WERI-Rb-1 (cell line): ENCODE data around the gene HUWE1.

ENCODE experiments used
- DNase-seq: peaks from one replicate; pipeline ENCODE4 v3.0.0-alpha.2; 2020
- H3K27ac ChIP-seq: fragments of 250-450 bp; sonication (Bioruptor Pico); 2 replicates; pipeline ENCODE4 v1.5.1; 2020; ENCODE audit warnings: mild to moderate bottlenecking, moderate library complexity
- H3K27me3 ChIP-seq: fragments of 250-450 bp; sonication (Bioruptor Pico); 2 replicates; pipeline ENCODE4 v1.5.1; 2021; ENCODE audit warnings: mild to moderate bottlenecking, low read depth, moderate library complexity; ENCODE audit not compliant: insufficient read depth, severe bottlenecking
- H3K36me3 ChIP-seq: fragments of 250-450 bp; sonication (Bioruptor Pico); 2 replicates; pipeline ENCODE4 v1.5.1; 2020; ENCODE audit warnings: mild to moderate bottlenecking, moderate library complexity
- H3K4me3 ChIP-seq: 2 replicates; pipeline ENCODE4 v1.5.1; 2011; ENCODE audit warnings: low read depth, mild to moderate bottlenecking, control low read depth, low read length
- H3K9me3 ChIP-seq: fragments of 250-450 bp; sonication (Bioruptor Pico); 2 replicates; pipeline ENCODE4 v1.5.1; 2021; ENCODE audit warnings: mild to moderate bottlenecking, moderate library complexity; ENCODE audit not compliant: severe bottlenecking
- CTCF ChIP-seq: IDR thresholded peaks from 2 replicates; pipeline ENCODE4 v1.5.1; 2011; ENCODE audit warnings: low read depth, mild to moderate bottlenecking, control low read depth, inconsistent platforms, low read length

HUWE1 gene

DNA sequence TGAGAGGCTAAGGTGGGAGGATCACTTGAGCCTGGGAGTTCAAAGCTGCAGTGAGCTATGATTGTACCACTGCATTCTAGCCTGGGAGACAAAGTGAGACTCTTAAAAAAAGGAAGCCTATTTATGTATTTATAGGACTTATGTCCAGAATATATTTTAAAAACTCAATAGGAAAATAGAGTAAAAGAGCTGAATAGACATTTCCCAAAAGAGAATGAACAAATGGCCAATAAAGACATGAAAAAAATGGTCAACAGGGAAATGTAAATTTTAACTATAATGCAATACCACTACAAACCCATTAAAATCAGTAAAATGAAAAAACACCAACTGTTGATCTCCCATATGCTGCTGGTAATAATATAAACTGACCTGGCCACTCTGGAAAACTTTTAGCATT, 115.0 kb downstream of the HUWE1 start:
- Histone ChIP-seq H3K27ac (no peak overlapping the region), H3K4me3 (no peak overlapping the region), H3K27me3 (peaks cover 2% of the 10 kb centered on the region), H3K9me3 (no peaks in the 10 kb centered on the region), H3K36me3 (peaks cover 56% of the 10 kb centered on the region)
- TF ChIP-seq CTCF = no peak
- no peak for DNase-seq

- Histone ChIP-seq H3K27ac (no peak overlapping the region), H3K9me3 (no peaks in the 10 kb centered on the region), H3K36me3 (peaks cover 64% of the 10 kb centered on the region), H3K27me3 (peaks cover 5% of the 10 kb centered on the region), H3K4me3 (no peak overlapping the region)
- no peak for TF ChIP-seq CTCF
- DNase-seq = no peak
Observed at GRCh38 chrX:53563324-53563723, 123.2 kb downstream of the HUWE1 start.

GRCh38 chrX:53561912-53562311, 124.6 kb downstream of the HUWE1 start:
- H3K4me3 ChIP-seq = no peak overlapping the region
- peaks cover 71% of the 10 kb centered on the region for H3K36me3 ChIP-seq
- H3K27me3 ChIP-seq = peaks cover 6% of the 10 kb centered on the region

GRCh38 chrX:53558646-53559045, 127.9 kb downstream of the HUWE1 start:
- no peak overlapping the region for H3K4me3 ChIP-seq
- no peak for DNase-seq
- H3K36me3 ChIP-seq = peaks cover 67% of the 10 kb centered on the region
- TF ChIP-seq CTCF = no peak
- H3K27ac ChIP-seq = no peak overlapping the region
- no peaks in the 10 kb centered on the region for H3K9me3 ChIP-seq
- peaks cover 10% of the 10 kb centered on the region for H3K27me3 ChIP-seq

More at GRCh38 chrX:53561912-53562311, 124.6 kb downstream of the HUWE1 start:
- Histone ChIP-seq H3K27ac (no peak overlapping the region), H3K9me3 (no peaks in the 10 kb centered on the region)
- no peak for DNase-seq
- no peak for TF ChIP-seq CTCF

DNA sequence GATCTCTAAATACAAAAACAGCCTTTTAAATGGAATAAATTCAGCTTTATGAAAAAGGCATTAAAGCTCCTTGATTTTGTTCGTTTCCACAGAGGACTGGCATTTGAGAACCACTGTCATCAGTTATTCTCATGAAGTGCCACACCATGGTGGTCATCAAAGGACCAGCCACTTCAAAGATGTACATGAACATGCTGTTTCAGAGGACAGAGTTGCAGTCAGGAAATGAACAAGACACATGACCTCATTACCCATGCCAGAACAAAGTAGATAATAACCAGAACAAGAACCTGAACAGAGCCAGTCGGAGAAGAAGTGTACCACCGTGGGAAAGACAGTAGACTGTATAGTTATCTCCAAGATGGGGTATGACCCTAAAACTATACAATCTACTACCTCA, 129.7 kb downstream of the HUWE1 start:
- DNase-seq = no peak
- H3K36me3 ChIP-seq = peaks cover 63% of the 10 kb centered on the region
- no peaks in the 10 kb centered on the region for H3K9me3 ChIP-seq

More for the DNA sequence above, 129.7 kb downstream of the HUWE1 start:
- Histone ChIP-seq H3K27ac (no peak overlapping the region), H3K4me3 (no peak overlapping the region), H3K27me3 (peaks cover 7% of the 10 kb centered on the region)
- TF ChIP-seq CTCF = no peak
